Measurements from ENCODE around the gene CAMTA1.
"Not testable (repeated sequence)": the region's sequence is repeated elsewhere in the genome, so short reads cannot be mapped to it uniquely, and the experiment has no call there.

The CAMTA1 gene

GRCh38 chr1:6907201-6907600 lies 121.9 kb downstream of the CAMTA1 start:
- no peak for DNase-seq (ENCODE audit: low read depth in 2 of 2)

- no peak for DNase-seq (ENCODE audit: low read depth in 2 of 2)
These were observed 122.6 kb downstream of the CAMTA1 start for GRCh38 chr1:6907676-6908434.

GRCh38 chr1:6909401-6909800 lies 124.1 kb downstream of the CAMTA1 start:
- no peak for DNase-seq (ENCODE audit: low read depth in 2 of 2)

GRCh38 chr1:6909857-6910256 lies 124.6 kb downstream of the CAMTA1 start:
- no peak for DNase-seq (ENCODE audit: low read depth in 2 of 2)

- no peak for DNase-seq (ENCODE audit: low read depth in 2 of 2)
These were observed 126.0 kb downstream of the CAMTA1 start for GRCh38 chr1:6911021-6911941.

GRCh38 chr1:6911974-6912373 lies 126.7 kb downstream of the CAMTA1 start:
- no peak for DNase-seq (ENCODE audit: low read depth in 2 of 2)

- no peak for DNase-seq (ENCODE audit: low read depth in 2 of 2)
These were observed 127.3 kb downstream of the CAMTA1 start for GRCh38 chr1:6912518-6912917.

DNA sequence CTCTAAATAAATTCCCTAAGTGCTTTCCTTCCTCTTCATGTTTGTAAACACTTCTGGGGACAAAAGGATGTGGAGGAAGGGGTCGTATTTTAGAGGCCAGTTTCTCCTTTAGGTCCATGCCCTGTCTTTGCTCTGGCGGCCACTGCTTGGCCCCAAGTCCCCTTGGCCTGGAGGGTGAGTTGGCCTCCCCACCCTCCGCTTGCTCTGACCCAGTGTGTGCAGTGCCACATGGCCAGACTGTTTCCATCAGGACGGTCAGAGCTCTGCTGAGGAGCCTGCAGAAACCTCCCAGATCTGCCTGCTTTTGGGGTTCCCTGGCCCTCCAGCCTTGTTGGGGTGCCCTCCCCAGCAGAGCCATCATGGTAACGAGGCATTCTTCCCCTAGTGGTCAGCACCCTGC lies 127.8 kb downstream of the CAMTA1 start:
- DNase-seq (ENCODE audit: low read depth in 2 of 2), result no peak

GRCh38 chr1:6914706-6915105 lies 129.5 kb downstream of the CAMTA1 start:
- no peak for DNase-seq (ENCODE audit: low read depth in 2 of 2)

- DNase-seq (ENCODE audit: low read depth in 2 of 2), result no peak
These were observed 130.8 kb downstream of the CAMTA1 start for GRCh38 chr1:6915999-6916565.

- no peak for DNase-seq (ENCODE audit: low read depth in 2 of 2)
These were observed 131.8 kb downstream of the CAMTA1 start for GRCh38 chr1:6917067-6917466.

- DNase-seq (ENCODE audit: low read depth in 2 of 2), result no peak
These were observed 133.1 kb downstream of the CAMTA1 start for GRCh38 chr1:6918186-6918924.

GRCh38 chr1:6918925-6919511 lies 133.8 kb downstream of the CAMTA1 start:
- DNase-seq (ENCODE audit: low read depth in 2 of 2), result no peak

DNA sequence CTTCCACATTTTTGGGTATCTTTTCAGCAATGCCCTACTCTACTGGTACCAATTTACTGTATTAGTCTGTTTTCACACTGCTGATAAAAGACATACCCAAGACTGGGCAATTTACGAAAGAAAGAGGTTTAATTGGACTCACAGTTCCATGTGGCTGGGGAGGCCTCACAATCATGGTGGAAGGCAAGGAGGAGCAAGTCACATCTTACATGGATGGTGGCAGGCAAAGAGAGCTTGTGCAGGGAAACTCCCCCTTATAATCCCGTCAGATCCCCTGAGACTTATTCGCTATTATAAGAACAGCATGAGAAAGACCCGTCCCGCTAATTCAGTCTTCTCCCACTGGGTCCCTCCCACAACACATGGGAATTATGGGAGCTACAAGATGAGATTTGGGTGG lies 136.3 kb downstream of the CAMTA1 start:
- not testable (repeated sequence) for DNase-seq (ENCODE audit: low read depth in 2 of 2)

- no peak for DNase-seq (ENCODE audit: low read depth in 2 of 2)
These were observed 137.1 kb downstream of the CAMTA1 start for GRCh38 chr1:6922096-6922931.

DNA sequence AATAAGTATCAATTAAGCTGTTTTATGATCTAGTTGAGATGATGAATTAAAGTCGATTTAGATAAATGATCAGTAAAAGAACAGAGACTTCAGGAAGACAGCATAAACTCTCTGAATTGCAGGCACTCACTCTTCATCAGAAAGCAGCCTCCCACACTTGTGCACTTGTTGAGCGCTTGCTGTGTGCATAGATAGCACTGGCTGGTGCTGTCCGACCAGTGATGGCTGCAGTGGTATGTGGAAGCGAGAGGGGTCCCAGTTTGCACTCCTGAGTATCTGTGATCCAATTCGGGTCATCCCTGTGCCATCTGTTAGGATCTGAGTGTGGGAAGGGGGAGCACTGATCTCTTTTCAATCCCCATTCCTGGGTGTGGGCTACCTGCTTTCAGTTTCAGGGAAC lies 137.8 kb downstream of the CAMTA1 start:
- DNase-seq (ENCODE audit: low read depth in 2 of 2), result no peak

DNA sequence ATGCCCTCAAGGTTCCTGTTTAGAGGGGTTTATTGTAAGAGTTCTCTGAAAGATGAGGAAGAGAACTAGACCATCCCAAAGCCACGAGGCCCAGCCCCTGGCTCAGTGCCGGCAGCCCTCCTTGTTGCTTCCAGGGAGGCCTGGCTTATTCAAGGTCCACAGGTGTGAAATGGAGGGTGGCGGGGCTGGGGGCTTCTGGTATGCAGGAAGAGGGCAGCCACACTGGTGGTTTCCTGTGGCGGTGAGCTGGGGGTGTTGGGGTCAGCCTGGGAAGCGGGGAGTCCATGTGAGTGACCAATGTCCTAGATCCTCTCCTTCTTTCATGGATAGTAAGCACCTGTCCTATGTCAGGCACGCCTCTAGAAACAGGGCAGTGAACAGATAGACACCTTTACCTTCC lies 138.2 kb downstream of the CAMTA1 start:
- no peak for DNase-seq (ENCODE audit: low read depth in 2 of 2)

DNA sequence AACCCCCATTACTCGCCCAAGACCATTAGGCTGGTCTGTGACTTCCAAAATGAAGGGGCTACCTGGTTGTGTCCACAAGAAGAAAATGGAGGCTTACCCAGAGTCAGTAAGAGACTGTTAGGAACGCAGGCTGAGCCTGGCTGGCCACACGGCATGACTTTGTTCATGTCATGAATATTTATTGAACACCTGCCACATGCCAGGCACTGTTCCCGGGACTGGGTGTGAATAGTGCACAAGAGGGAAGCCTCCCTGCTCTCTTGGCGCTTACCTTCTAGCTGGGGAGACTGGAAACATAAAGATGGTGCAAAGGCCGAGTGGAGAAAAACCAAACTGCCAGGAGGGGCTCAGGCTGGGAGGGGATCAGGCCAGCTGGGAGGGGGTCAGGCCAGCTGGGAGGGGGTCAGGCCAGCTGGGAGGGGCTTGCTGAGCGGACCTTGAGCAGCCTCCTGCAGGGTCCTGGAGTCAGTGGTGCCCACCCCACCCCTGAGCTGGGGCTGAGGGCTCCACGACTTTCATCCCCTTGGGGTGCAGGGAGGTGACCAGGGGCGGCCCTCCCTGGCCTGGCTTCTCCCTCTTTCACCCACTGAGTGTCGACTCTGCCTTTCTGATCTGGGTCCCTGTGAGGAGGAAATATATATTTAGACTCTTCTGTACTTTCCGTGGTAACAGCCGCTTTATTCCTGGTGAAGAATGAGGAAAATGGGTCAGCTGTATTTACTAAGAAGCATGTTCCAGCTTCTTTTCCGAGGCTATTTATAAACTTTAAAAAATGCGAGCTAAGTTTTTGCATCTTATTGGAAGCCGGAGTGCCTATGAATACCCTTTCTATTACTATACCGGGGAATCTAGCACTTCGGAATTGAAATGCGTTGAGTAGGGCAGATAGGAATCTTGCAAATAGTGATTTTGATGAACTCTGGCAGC lies 139.0 kb downstream of the CAMTA1 start:
- DNase-seq (ENCODE audit: low read depth in 2 of 2), result no peak

DNA sequence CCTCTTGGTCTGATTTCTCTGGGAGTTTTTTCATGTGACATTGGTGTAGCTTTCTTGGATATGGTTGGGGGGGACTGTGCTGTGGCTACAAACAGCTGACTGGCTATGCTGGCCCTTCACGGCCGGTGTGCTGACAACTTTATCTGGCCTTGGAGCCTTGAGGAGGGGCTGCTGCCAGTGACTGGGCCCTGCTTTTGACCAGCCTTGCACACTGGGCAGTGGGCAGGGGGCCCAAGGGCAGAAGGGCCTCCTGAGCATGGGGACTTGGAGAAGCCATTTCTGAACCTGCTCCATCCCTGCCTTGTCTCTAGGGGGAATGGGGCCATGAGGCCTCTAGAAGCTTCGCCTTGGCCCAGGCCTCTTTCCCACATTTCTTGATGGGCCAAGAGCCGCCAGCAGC lies 139.6 kb downstream of the CAMTA1 start:
- no peak for DNase-seq (ENCODE audit: low read depth in 2 of 2)

DNA sequence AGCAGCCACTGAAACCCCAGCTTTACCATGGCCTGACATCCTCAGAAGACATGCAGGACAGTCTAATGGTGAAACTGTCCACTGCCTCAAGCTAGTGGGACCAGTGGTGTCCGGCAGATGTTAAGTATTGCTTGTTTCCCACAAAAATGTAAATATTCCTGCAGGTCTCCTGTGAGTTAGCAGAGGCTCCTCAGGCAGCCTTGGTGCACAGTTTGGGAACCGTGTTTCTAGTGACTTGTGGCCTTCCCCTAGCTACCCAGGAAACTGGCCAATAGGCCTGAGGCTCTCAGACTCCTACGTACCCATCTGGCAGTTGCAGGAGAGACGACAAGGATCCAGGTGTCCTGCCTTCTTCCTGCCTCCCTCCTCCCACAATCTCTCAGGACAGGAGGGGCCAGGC lies 142.4 kb downstream of the CAMTA1 start:
- DNase-seq (ENCODE audit: low read depth in 2 of 2), result no peak

Measured in stimulated activated CD4-positive, alpha-beta T cell treated with anti-CD3 and anti-CD28 coated beads, Interleukin-4, amount 100 ng/mL, for 48 hours (primary cell).